ENCODE measurements around the gene SGSH. TPM values are rescaled to one million over a fixed set of nuclear protein-coding genes. Genes with fewer than 3 reads are reported as not detected.

Gene SGSH
- total RNA-seq, 1 experiment from 2014 or later: 19.8 TPM

DNA sequence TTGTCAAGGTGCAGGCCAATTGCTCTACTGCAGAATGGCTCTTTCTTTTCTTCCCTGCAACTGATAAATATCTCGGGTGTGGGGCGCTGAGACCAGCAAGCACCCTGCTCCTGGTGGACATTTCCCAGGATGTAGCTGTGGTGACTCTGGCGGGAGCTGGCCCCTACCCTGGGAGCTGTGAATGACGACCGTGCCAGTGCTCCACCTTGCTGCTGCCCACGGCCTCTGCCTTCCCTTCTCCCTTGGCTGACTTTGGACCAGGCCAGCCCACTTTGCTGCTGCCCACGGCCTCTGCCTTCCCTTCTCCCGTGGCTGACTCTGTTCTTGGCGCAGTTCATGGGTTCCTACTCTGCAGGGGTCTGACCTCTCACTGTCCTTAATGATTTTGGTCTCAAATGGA lies 34.2 kb downstream of the SGSH start:
- H3K4me2 ChIP-seq (ENCODE audit: insufficient read depth, insufficient read length, low read length): no peak overlapping the region
- no peak overlapping the region for H3K56ac ChIP-seq (ENCODE audit: insufficient read length, low read depth, low read length)
- H3K79me2 ChIP-seq (ENCODE audit: insufficient read depth, low read length): no peaks in the 10 kb centered on the region
- no peak overlapping the region for H2BK20ac ChIP-seq (ENCODE audit: low read depth, low read length, poor library complexity, severe bottlenecking)
- H3K9me3 ChIP-seq (ENCODE audit: control insufficient read depth, low read depth, low read length): no peaks in the 10 kb centered on the region
- H3K9ac ChIP-seq (ENCODE audit: extremely low read depth, insufficient read length, low read length): no peak overlapping the region
- WGBS (ENCODE audit: extremely low coverage, insufficient read length, low lambda C conversion rate): no CpG with 5 or more reads among the region's 9 CpGs
- H2BK15ac ChIP-seq (ENCODE audit: low read depth, low read length): no peak overlapping the region
- no peak overlapping the region for H3K18ac ChIP-seq (ENCODE audit: insufficient read length, low read depth, low read length)
- H3K79me1 ChIP-seq (ENCODE audit: insufficient read depth, low read depth, low read length, poor library complexity, severe bottlenecking): no peaks in the 10 kb centered on the region
- H3K4ac ChIP-seq (ENCODE audit: low read depth, low read length): no peak overlapping the region
- no peak overlapping the region for H2BK5ac ChIP-seq (ENCODE audit: insufficient read length, low read length)
- DNase-seq: no peak
- H3K27me3 ChIP-seq (ENCODE audit: insufficient read depth, low read length): no peaks in the 10 kb centered on the region
- TF ChIP-seq, protein P1, sequence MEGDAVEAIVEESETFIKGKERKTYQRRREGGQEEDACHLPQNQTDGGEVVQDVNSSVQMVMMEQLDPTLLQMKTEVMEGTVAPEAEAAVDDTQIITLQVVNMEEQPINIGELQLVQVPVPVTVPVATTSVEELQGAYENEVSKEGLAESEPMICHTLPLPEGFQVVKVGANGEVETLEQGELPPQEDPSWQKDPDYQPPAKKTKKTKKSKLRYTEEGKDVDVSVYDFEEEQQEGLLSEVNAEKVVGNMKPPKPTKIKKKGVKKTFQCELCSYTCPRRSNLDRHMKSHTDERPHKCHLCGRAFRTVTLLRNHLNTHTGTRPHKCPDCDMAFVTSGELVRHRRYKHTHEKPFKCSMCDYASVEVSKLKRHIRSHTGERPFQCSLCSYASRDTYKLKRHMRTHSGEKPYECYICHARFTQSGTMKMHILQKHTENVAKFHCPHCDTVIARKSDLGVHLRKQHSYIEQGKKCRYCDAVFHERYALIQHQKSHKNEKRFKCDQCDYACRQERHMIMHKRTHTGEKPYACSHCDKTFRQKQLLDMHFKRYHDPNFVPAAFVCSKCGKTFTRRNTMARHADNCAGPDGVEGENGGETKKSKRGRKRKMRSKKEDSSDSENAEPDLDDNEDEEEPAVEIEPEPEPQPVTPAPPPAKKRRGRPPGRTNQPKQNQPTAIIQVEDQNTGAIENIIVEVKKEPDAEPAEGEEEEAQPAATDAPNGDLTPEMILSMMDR (conservative IDR thresholded peaks at IDR 0.05): no peak
- no peak overlapping the region for H3K23ac ChIP-seq (ENCODE audit: insufficient read length, low read depth, low read length)
- H2BK120ac ChIP-seq (ENCODE audit: low read depth, low read length, poor library complexity, severe bottlenecking): no peak overlapping the region
- no peaks in the 10 kb centered on the region for H3K23me2 ChIP-seq (ENCODE audit: insufficient read length, low read depth, low read length, poor library complexity, severe bottlenecking)
- H3K4me1 ChIP-seq (ENCODE audit: insufficient read depth, low read length): no peaks in the 10 kb centered on the region
- no peak overlapping the region for H4K91ac ChIP-seq (ENCODE audit: insufficient read length, low read depth, low read length)
- H2AK5ac ChIP-seq (ENCODE audit: insufficient read length, low read length): no peak overlapping the region
- H3K27ac Mint-ChIP-seq: no peak overlapping the region
- H2AFZ ChIP-seq (ENCODE audit: low read length): no peak overlapping the region
- H3T11ph ChIP-seq (ENCODE audit: low read length): no peak overlapping the region
- H3K9me3 Mint-ChIP-seq: no peaks in the 10 kb centered on the region
- H3K27ac ChIP-seq (ENCODE audit: insufficient read length, low read depth, low read length): no peak overlapping the region
- no peak overlapping the region; the same call in 1 of the 2 replicates for H3K14ac ChIP-seq (ENCODE audit: insufficient read depth, low read length)
- no peak overlapping the region for H2BK12ac ChIP-seq (ENCODE audit: insufficient read length, low read depth, low read length)
- no peaks in the 10 kb centered on the region for H3K36me3 Mint-ChIP-seq (ENCODE audit: insufficient read depth in 1 of 3, low read depth in 3 of 3)
- H3K27me3 Mint-ChIP-seq (ENCODE audit: low read depth): peaks cover 4% of the 10 kb centered on the region
- no peak overlapping the region for H4K5ac ChIP-seq (ENCODE audit: insufficient read length, low read depth, low read length)
- H3K4me3 Mint-ChIP-seq: no peak overlapping the region
- no peaks in the 10 kb centered on the region for H4K20me1 ChIP-seq (ENCODE audit: control insufficient read depth, insufficient read depth, insufficient read length)
- H3K4me1 Mint-ChIP-seq: peaks cover 2 to 12% of the 10 kb centered on the region in 2 experiments; a peak in 2 of 4 replicates
- H4K8ac ChIP-seq (replicated peaks; ENCODE audit: insufficient read length, low read depth, low read length): no peak overlapping the region
